ENCODE measurements around the gene PDK3.
A peak's percentile ranks its signal among the peaks of the same experiment; 100 is the strongest.

PDK3 gene

DNA sequence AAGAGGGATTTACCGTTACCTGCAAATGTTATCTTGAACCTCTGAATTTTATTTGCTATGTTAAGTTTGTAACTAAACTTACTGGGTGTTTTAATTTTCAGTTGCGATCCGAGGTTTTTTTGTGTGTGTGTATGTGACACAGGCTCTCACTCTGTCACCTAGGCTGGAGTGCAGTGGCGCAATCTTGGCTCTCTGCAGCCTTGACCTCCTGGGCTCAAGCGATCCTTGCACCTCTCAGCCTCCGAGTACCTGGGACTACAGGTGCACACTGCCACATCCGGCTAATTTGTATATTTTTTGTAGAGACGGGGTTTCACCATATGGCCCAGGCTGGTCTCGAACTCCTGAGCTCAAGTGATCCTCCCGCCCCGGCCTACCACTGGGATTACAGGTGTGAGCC, 18.5 kb downstream of the PDK3 start:
- no peaks in the 10 kb centered on the region for H3K27me3 ChIP-seq (ENCODE audit: control insufficient read depth, insufficient read depth, low read length)
- no peak overlapping the region for H3K4me3 ChIP-seq (ENCODE audit: low read length)
- no peak overlapping the region for H3K9ac ChIP-seq (ENCODE audit: low read length)
- no peaks in the 10 kb centered on the region for H3K9me3 ChIP-seq (ENCODE audit: control insufficient read depth, low read depth, low read length)
- H3K4me1 ChIP-seq (ENCODE audit: control insufficient read depth, low read depth, low read length) = peaks cover 5% of the 10 kb centered on the region
- no peak overlapping the region for H3K27ac ChIP-seq (ENCODE audit: low read length)
- H3K36me3 ChIP-seq (ENCODE audit: control insufficient read depth, low read depth, low read length) = no peaks in the 10 kb centered on the region

DNA sequence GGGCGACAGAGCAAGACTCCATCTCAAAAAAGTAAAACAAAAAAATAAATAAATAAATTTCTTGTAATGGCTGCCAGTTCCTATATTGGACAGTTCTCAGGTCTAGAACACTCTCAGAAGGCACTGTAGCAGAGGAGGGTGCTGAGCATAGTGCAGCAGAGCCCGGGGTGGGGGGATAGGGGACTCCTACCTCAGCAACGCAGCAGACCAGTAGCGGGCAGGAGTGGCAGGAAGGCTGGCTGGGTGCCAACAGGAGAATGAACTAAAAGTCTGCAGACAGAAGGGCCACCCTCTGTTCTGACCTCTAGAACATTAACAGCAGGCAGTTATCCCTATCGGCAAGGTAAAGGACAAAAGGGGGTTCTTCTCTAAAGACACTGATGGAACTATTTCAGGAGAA, 20.2 kb downstream of the PDK3 start:
- H3K27me3 ChIP-seq (ENCODE audit: control insufficient read depth, insufficient read depth, low read length) = no peaks in the 10 kb centered on the region
- no peak overlapping the region for H3K4me3 ChIP-seq (ENCODE audit: low read length)
- no peak overlapping the region for H3K9ac ChIP-seq (ENCODE audit: low read length)
- H3K36me3 ChIP-seq (ENCODE audit: control insufficient read depth, low read depth, low read length) = no peaks in the 10 kb centered on the region
- no peaks in the 10 kb centered on the region for H3K9me3 ChIP-seq (ENCODE audit: control insufficient read depth, low read depth, low read length)
- no peak overlapping the region for H3K27ac ChIP-seq (ENCODE audit: low read length)
- H3K4me1 ChIP-seq (ENCODE audit: control insufficient read depth, low read depth, low read length) = peaks cover 5% of the 10 kb centered on the region

DNA sequence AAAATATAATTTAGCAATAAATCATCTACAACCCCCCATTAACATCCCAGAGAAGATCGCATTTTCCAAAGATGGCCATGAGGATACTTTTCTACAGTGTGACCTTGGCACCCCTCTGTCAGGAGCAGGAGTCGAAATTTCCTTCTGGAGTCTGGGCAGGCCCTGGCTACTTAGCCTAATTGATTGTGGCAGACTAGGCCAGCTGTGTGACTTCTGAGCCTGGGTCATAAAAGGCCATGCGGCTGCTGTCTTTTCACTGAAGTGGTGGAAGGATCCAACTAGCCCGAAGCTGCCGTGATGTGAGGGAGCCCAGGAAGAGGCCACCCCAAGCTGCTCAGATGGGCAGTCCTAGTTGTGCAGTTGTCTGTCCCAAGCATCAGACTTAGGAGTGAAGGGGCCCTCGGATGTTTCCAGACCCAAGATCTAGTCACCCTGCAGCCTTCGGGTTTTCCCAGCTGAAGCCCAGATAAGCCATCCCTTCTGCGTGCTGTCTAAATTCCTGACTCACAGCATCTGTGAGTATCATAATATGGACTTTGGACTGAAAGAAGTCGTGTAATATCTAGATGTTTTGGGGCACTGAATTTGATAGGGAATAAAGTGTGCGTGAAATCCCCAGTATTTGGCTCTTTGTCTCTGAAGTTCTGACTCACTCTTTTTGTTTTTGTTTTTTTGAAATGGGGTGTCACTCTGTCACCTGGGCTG, 21.0 kb downstream of the PDK3 start:
- peaks cover 5% of the 10 kb centered on the region for H3K4me1 ChIP-seq (ENCODE audit: control insufficient read depth, low read depth, low read length)
- no peaks in the 10 kb centered on the region for H3K9me3 ChIP-seq (ENCODE audit: control insufficient read depth, low read depth, low read length)
- no peak overlapping the region for H3K4me3 ChIP-seq (ENCODE audit: low read length)
- no peak overlapping the region for H3K27ac ChIP-seq (ENCODE audit: low read length)
- no peak overlapping the region for H3K9ac ChIP-seq (ENCODE audit: low read length)
- H3K27me3 ChIP-seq (ENCODE audit: control insufficient read depth, insufficient read depth, low read length) = no peaks in the 10 kb centered on the region
- H3K36me3 ChIP-seq (ENCODE audit: control insufficient read depth, low read depth, low read length) = no peaks in the 10 kb centered on the region

DNA sequence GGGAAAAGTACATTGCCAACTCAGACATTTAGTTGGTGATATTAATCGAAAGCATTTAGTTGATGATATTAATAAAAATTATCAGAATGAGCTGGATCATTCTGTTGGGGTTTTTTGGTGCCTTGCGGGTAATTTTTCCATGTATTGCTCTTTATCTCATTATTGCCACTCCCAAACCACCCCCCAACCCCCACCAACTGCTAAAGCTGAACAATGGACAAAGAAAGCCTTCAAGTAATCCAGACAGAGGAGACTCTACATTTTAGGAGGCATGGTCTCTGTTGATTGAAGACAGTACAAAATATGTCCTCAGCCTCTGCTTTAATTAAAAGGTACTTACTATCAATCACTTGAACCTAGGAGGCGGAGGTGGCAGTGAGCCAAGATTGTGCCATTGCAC, 22.5 kb downstream of the PDK3 start:
- H3K9ac ChIP-seq (ENCODE audit: low read length) = no peak overlapping the region
- no peak overlapping the region for H3K4me3 ChIP-seq (ENCODE audit: low read length)
- no peaks in the 10 kb centered on the region for H3K9me3 ChIP-seq (ENCODE audit: control insufficient read depth, low read depth, low read length)
- H3K36me3 ChIP-seq (ENCODE audit: control insufficient read depth, low read depth, low read length) = no peaks in the 10 kb centered on the region
- H3K4me1 ChIP-seq (ENCODE audit: control insufficient read depth, low read depth, low read length) = peaks cover 16% of the 10 kb centered on the region
- no peaks in the 10 kb centered on the region for H3K27me3 ChIP-seq (ENCODE audit: control insufficient read depth, insufficient read depth, low read length)
- no peak overlapping the region for H3K27ac ChIP-seq (ENCODE audit: low read length)

DNA sequence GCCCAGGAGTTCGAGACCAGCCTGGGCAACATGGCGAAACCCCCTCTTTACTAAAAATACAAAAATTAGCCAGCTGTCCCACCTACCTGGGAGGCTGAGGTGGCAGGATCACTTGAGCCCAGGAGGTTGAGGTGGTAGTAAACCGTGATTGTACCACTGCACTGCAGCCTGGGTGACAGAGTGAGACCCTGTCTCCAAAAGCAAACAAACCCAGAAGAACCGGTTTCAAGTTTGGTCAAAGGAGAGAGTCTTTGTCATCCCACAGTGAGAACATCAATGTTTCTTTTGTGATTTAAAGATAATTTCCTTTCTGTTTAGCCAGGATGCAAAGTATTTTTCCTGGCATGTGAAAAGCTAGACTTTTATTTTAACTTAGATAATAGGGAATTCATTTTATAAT, 26.7 kb downstream of the PDK3 start:
- no peaks in the 10 kb centered on the region for H3K9me3 ChIP-seq (ENCODE audit: control insufficient read depth, low read depth, low read length)
- peaks cover 39% of the 10 kb centered on the region for H3K4me1 ChIP-seq (ENCODE audit: control insufficient read depth, low read depth, low read length)
- H3K4me3 ChIP-seq (ENCODE audit: low read length) = no peak overlapping the region
- H3K9ac ChIP-seq (ENCODE audit: low read length) = peak overlapping the region; percentile 14
- H3K27ac ChIP-seq (ENCODE audit: low read length) = peak overlapping the region; percentile 53
- H3K36me3 ChIP-seq (ENCODE audit: control insufficient read depth, low read depth, low read length) = no peaks in the 10 kb centered on the region
- H3K27me3 ChIP-seq (ENCODE audit: control insufficient read depth, insufficient read depth, low read length) = no peaks in the 10 kb centered on the region

DNA sequence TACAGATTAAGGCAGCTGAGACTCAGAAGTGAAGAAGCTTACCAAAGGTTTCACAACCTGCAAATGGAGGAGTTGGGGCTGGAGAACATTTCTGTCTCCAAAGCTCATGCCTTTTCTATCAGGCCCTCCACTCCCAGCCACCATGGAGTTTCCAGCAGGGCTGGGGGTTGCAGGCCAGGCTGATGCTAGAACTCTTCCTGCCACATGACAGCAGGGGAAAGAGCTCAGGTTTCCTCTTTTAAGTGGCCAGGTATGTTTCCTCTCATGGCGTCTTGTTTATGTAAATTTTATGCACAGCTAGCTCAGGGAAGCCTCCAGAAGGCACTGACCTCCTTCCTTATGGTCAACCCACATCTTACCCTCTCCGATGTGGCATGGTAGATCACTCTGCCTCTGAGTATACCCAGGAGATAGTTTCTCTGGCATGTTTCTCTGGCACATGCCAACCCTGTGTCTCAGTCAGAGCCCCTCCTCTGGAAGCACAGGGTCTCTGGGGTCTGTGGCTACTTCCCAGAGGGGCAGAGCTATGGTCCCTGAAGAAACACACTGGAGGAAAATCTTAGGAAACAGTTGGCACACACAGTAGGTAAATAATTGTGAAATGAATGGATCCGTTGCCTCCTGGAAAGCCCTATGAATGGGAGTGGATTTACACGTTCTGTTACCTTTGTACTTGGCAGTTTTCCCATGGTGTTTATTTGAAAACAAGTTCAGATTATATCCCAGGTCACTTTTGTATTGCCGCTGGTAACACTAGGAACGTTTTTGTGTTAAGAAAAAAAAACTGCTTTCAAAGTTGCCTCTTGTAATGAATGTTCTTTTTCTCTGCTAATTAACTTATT, 28.9 kb downstream of the PDK3 start:
- Histone ChIP-seq H3K9ac (ENCODE audit: low read length) (no peak overlapping the region), H3K4me1 (ENCODE audit: control insufficient read depth, low read depth, low read length) (peaks cover 39% of the 10 kb centered on the region), H3K4me3 (ENCODE audit: low read length) (no peak overlapping the region), H3K9me3 (ENCODE audit: control insufficient read depth, low read depth, low read length) (no peaks in the 10 kb centered on the region), H3K36me3 (ENCODE audit: control insufficient read depth, low read depth, low read length) (no peaks in the 10 kb centered on the region), H3K27me3 (ENCODE audit: control insufficient read depth, insufficient read depth, low read length) (no peaks in the 10 kb centered on the region), H3K27ac (ENCODE audit: low read length) (no peak overlapping the region)

DNA sequence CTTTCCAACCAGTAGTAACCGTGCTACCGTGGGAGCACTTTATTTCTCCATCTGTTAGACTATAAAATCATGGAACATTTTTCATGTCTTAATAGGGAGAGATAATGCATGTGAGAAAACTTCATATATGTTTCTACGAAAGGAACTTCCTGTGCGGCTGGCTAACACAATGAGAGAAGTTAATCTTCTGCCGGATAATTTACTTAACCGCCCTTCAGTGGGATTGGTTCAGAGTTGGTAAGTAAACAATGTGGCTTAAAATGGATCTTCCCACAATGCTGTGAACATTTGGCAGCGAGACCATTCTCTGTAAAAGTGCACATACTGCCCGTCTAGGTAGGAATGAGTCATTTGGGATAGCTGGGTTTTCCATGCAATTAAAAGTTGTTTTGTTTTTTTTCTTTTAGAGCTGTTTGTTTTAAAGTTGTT, 29.6 kb downstream of the PDK3 start:
- Histone ChIP-seq H3K4me1 (ENCODE audit: control insufficient read depth, low read depth, low read length) (peaks cover 39% of the 10 kb centered on the region), H3K36me3 (ENCODE audit: control insufficient read depth, low read depth, low read length) (peaks cover 5% of the 10 kb centered on the region), H3K9ac (ENCODE audit: low read length) (no peak overlapping the region), H3K4me3 (ENCODE audit: low read length) (no peak overlapping the region), H3K9me3 (ENCODE audit: control insufficient read depth, low read depth, low read length) (no peaks in the 10 kb centered on the region), H3K27ac (ENCODE audit: low read length) (no peak overlapping the region), H3K27me3 (ENCODE audit: control insufficient read depth, insufficient read depth, low read length) (no peaks in the 10 kb centered on the region)

DNA sequence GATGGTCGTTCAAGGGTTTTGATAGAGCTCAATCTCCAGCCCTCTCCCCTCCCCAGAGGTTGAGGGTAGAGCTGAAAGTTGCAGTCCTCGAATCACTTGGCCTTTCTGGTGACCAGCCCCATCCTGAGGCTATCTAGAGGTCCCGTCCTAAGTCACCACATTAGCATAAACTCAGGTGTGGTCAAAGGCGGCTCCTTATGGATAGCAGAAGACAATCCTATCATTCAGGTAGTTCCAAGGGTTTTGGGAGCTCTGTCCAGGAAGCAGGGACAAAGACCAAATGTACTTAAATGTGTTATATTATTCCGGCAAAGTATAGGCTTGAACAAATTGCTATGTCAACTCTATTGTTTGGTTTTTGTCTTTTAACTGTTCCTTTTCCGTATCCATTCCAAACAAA, 30.6 kb downstream of the PDK3 start:
- H3K27me3 ChIP-seq (ENCODE audit: control insufficient read depth, insufficient read depth, low read length) = no peaks in the 10 kb centered on the region
- no peak overlapping the region for H3K4me3 ChIP-seq (ENCODE audit: low read length)
- H3K4me1 ChIP-seq (ENCODE audit: control insufficient read depth, low read depth, low read length) = peaks cover 39% of the 10 kb centered on the region
- H3K9me3 ChIP-seq (ENCODE audit: control insufficient read depth, low read depth, low read length) = no peaks in the 10 kb centered on the region
- H3K36me3 ChIP-seq (ENCODE audit: control insufficient read depth, low read depth, low read length) = peaks cover 7% of the 10 kb centered on the region
- H3K9ac ChIP-seq (ENCODE audit: low read length) = no peak overlapping the region
- no peak overlapping the region for H3K27ac ChIP-seq (ENCODE audit: low read length)

DNA sequence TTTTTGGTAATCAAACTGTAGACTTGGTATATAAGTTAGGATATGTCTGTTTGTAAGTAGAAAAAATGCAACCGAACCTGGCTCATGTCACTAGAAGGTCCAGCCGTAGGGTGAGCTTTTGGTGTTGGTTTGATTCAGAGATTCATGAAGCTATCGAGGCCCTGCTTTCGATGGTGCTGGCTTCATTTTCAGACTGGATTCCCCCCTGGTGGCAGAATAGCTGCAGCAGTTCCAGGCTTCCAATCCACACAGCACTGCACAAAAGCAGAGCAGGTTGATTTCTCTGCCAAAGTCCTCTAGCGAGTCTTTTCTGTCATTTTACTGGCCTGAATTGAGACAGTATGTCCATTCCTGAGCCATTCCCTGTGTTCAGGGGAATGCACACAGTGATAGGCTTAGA, 33.1 kb downstream of the PDK3 start:
- peaks cover 25% of the 10 kb centered on the region for H3K4me1 ChIP-seq (ENCODE audit: control insufficient read depth, low read depth, low read length)
- no peak overlapping the region for H3K9ac ChIP-seq (ENCODE audit: low read length)

DNA sequence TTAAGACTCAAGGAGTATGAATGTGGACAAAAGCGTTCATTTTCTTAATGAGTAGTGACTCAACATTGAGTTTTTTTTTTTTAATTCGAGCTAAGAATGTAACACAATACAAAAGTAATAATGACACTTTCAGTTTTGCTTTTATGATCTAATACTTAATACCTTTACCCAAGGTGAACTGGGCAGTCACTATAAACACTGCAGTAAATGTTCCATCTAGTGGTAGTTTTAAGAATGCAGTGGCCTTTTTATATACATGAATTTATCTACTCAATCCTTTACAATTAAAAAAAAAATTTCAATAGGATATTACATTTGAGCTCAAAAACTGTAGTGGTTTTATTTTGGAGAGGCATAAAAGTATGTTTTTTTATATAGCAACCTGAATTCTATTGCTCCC, 33.9 kb downstream of the PDK3 start:
- Histone ChIP-seq H3K9ac (ENCODE audit: low read length) (no peak overlapping the region), H3K4me1 (ENCODE audit: control insufficient read depth, low read depth, low read length) (peaks cover 20% of the 10 kb centered on the region)

More for the DNA sequence above, 33.1 kb downstream of the PDK3 start:
- Histone ChIP-seq H3K27ac (ENCODE audit: low read length) (no peak overlapping the region), H3K36me3 (ENCODE audit: control insufficient read depth, low read depth, low read length) (peaks cover 7% of the 10 kb centered on the region), H3K27me3 (ENCODE audit: control insufficient read depth, insufficient read depth, low read length) (no peaks in the 10 kb centered on the region), H3K9me3 (ENCODE audit: control insufficient read depth, low read depth, low read length) (no peaks in the 10 kb centered on the region), H3K4me3 (ENCODE audit: low read length) (no peak overlapping the region)

DNA sequence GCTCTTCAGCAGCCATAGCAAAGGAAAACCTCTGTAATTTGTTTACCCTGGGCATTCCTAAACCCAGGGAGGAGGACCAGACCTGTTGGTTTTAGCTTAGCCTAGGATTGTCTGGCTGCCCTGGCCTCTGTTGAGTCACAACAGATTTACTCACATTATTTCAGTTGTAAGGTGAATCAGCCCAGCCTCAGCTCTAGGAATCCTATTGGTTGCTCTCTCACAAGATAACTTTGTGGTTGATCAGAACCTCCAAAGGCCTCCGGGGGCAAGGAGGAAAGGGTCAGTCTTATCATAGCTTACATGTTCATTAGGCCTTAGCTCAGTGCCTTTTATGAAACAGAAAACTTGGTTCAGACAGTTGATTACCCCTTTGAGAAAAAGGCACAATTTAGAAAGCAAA, 41.0 kb downstream of the PDK3 start:
- H3K27ac ChIP-seq (ENCODE audit: low read length) = no peak overlapping the region
- no peak overlapping the region for H3K9ac ChIP-seq (ENCODE audit: low read length)
- no peaks in the 10 kb centered on the region for H3K27me3 ChIP-seq (ENCODE audit: control insufficient read depth, insufficient read depth, low read length)
- H3K4me1 ChIP-seq (ENCODE audit: control insufficient read depth, low read depth, low read length) = no peaks in the 10 kb centered on the region
- no peak overlapping the region for H3K4me3 ChIP-seq (ENCODE audit: low read length)
- H3K9me3 ChIP-seq (ENCODE audit: control insufficient read depth, low read depth, low read length) = no peaks in the 10 kb centered on the region
- peaks cover 6% of the 10 kb centered on the region for H3K36me3 ChIP-seq (ENCODE audit: control insufficient read depth, low read depth, low read length)

More for the DNA sequence above, 33.9 kb downstream of the PDK3 start:
- no peaks in the 10 kb centered on the region for H3K9me3 ChIP-seq (ENCODE audit: control insufficient read depth, low read depth, low read length)
- H3K4me3 ChIP-seq (ENCODE audit: low read length) = no peak overlapping the region
- peaks cover 7% of the 10 kb centered on the region for H3K36me3 ChIP-seq (ENCODE audit: control insufficient read depth, low read depth, low read length)
- no peaks in the 10 kb centered on the region for H3K27me3 ChIP-seq (ENCODE audit: control insufficient read depth, insufficient read depth, low read length)
- no peak overlapping the region for H3K27ac ChIP-seq (ENCODE audit: low read length)

DNA sequence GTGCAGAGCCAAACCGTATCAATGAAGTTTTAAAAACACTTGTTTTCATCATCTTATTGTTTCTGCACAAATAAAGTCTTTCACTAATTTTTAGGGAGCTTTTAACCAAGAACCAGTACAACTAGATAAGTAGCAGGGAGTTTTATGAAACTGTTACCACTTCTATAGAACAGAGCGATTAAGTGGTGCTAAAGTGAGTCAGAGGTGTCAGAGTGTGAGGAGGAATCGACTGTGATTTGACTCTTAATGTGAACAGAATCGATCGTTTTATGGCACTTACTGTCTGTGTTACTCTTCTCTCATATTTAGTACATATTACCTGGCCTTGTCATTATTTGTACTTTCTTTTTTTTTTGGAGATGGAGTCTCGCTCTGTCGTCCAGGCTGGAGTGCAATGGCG, 43.3 kb downstream of the PDK3 start:
- H3K4me3 ChIP-seq (ENCODE audit: low read length) = no peak overlapping the region
- H3K9ac ChIP-seq (ENCODE audit: low read length) = no peak overlapping the region
- H3K9me3 ChIP-seq (ENCODE audit: control insufficient read depth, low read depth, low read length) = no peaks in the 10 kb centered on the region
- peaks cover 6% of the 10 kb centered on the region for H3K36me3 ChIP-seq (ENCODE audit: control insufficient read depth, low read depth, low read length)
- H3K27ac ChIP-seq (ENCODE audit: low read length) = no peak overlapping the region
- no peaks in the 10 kb centered on the region for H3K4me1 ChIP-seq (ENCODE audit: control insufficient read depth, low read depth, low read length)
- no peaks in the 10 kb centered on the region for H3K27me3 ChIP-seq (ENCODE audit: control insufficient read depth, insufficient read depth, low read length)

All from iPS-18a (cell line).